ACHN (cell line): ENCODE results near the gene NLRP3.

ENCODE experiments used
- DNase-seq: peaks from one replicate; pipeline ENCODE4 v3.0.0-alpha.2; 2015
- in situ Hi-C: cut with HindIII; loops from 2 replicates; pipeline ENCODE4 v1.10.0; 2017; ENCODE audit warnings: low sequenced_read_pairs, low pct_ligation_motif_present, low pct_unique_long_range_greater_than_20kb

NLRP3 gene

GRCh38 chr1:247430434-247430833 lies 14.5 kb downstream of the NLRP3 start:
- in situ Hi-C loops = no loop called here
- no peak for DNase-seq

DNA sequence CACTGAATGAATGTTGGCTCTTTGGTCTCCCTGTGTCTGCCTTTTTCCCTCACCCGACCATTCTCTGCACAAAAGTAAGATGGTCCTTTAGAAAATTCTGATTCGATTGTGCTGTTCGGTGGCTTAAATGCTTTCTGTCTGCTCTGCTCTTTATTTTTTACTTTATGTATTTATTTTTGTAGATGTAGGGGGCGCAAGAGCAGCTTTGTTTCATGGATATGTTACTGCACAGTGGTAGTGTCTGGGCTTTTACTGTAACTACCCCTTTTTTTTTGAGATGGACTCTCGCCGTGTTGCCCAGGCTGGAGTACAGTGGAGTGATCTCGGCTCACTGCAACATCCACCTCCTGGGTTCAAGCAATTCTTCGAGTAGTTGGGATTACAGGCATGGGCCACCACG lies 15.7 kb downstream of the NLRP3 start:
- no peak for DNase-seq
- in situ Hi-C loops = no loop called here

GRCh38 chr1:247434005-247434404 lies 18.0 kb downstream of the NLRP3 start:
- no peak for DNase-seq
- in situ Hi-C loops = no loop called here

DNA sequence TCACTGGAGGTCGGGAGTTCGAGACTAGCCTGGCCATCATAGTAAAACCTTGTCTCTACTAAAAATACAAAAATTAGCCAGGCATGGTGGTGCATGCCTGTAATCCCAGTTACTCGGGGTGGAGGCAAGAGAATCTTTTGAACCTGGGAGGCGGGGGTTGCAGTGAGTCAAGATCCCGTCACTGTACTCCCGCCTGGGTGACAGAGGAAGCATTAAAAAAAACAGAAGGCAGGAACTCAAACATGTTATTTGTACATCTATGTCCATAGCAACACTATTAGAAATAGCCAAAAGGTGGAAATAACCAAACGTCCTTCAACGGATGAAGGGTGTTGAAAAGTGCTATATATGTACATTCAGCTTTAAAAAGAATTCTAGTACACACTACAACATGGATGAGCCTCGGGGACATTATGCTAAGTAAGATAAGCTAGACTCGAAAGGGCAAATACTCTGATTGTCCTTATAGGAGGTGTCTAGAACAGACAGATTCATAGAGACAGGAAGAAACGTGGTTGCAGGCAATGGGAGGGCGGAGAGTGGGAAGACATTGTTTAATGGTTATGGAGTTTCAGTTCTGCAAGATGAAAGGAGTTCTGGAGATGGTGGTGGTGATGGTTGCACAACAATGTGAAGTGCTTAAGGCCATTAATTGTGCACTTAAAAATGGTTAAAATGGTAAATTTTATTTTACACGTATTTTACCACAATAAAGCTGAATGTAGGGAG lies 19.2 kb downstream of the NLRP3 start:
- in situ Hi-C loops = no loop called here

DNA sequence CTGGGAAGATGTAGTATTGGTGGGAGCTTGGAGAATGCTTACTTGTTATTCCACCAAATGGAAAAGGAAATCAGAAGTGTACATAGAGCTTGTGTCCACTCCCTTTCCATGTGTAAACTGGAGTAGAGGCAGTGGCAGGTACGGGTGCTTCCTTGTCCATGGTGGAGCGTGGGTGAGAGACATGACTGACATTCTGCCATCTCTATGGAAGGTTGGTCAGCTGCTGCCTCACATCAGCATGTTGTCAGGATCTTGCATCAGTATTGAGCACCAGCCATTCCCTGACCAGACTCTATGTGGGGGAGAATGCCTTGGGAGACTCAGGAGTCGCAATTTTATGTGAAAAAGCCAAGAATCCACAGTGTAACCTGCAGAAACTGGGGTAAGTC lies 19.8 kb downstream of the NLRP3 start:
- in situ Hi-C loops = no loop called here
- DNase-seq = no peak

More for the DNA sequence above, 19.2 kb downstream of the NLRP3 start:
- no peak for DNase-seq

- DNase-seq = no peak
- in situ Hi-C loops = no loop called here
Measured at GRCh38 chr1:247437551-247438505, 21.9 kb downstream of the NLRP3 start.

DNA sequence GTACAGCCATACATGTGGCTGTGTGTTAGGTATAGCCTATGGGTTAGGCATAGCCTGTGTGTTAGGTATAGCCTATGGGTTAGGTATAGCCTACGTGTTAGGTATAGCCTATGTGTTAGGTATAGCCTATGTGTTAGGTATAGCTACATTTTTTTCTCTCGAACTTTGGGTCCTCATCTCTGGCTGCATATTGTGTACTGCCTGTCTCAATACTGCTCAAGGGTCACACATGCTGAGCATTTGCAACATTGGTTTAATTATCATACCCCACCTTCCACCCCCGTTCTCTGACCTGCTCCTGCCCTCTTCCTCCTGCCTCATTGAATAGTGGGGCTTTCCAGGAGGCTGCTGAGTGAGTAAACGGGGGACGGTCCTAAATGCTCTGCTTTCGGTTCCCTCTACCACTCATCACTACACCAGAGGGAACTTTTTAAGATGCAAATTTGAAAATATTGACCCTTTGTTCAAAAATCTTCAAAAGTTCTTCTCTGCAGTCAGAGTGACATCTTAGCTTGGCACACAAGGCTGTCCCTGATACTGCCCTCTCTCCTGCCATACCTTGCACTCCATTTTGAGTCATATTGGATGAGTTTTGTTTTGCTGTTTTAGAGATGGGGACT lies 24.1 kb downstream of the NLRP3 start:
- no peak for DNase-seq
- in situ Hi-C loops = no loop called here

GRCh38 chr1:247441606-247442005 lies 25.6 kb downstream of the NLRP3 start:
- no peak for DNase-seq
- in situ Hi-C loops = no loop called here

- no peak for DNase-seq
- in situ Hi-C loops = no loop called here
Measured at GRCh38 chr1:247442164-247442563, 26.2 kb downstream of the NLRP3 start.

- in situ Hi-C loops = no loop called here
Measured at GRCh38 chr1:247443641-247444040, 27.7 kb downstream of the NLRP3 start.

GRCh38 chr1:247444571-247444970 lies 28.6 kb downstream of the NLRP3 start:
- in situ Hi-C loops = no loop called here
- DNase-seq = no peak

More at GRCh38 chr1:247443641-247444040, 27.7 kb downstream of the NLRP3 start:
- DNase-seq = no peak

DNA sequence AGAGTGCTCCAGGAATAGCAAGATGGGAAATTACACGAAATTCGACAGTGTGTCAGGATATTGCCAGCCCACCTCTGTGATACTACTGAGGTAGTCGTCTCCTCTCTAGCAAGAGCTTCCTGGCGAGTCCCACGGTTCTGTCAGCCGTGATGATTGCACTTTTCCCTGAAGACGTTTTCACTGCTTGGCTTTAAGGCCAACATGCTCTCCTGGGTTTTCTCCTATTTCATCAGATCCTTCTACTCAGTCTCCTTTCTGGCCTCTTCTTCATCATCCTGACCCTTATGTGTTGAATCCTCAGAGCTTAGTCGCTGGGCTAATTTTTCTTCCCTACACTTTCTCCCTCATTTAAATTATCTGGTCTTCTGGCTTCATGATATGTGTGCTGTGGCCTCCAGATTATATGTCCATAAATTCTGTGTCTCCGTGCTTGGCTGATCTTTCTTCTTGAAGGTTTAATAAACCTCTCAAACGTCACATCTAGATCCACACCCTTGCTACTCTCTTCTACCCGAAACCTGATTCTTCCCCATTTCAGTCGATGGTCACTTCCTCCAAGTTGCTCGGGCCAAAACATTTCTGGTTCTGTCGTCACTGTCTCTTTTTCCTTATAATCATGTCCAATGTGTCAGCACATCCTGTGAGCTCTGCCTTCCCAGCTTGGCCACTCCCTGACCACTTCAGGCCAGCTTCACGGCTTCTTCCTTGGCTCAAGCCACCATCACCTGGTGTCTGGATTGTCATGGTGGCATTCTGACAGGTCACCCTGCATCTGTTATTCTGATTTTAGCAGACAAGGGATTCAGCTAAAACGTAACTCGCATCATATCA lies 29.8 kb downstream of the NLRP3 start:
- in situ Hi-C loops = no loop called here
- no peak for DNase-seq

DNA sequence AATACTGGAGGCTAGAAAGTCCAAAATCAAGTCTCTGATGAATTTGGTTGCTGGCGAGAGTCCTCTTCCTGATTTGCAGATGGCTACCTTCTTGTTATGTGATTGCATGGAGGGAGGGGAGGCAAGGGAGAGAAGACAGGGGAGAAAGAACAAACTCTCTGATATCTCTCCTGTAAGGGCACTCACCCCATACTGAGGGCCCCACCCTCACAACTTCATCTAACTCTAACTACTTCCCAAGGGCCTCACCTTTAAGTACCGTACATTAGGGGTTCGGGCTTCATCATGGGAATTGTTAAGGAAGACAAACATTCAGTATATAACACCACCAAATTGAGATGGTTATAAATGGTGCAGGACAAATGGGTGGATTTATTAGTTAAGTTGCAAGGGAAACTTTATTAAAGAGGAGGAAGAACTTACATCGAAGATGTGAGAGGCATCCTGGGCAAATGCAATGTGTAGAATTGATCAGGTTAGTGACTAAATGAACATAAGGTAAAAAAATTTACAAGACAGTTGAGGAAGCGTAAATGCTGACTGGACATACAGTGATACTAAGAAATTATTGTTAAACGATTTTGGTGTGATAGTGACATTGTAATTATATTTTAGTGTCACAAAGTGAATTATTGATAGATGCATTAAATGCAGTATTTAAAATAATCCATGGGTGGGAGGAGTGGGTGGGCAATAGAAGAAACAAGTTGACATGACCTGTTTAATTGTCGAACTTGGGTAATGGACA lies 31.4 kb downstream of the NLRP3 start:
- no peak for DNase-seq
- in situ Hi-C loops = no loop called here

GRCh38 chr1:247448107-247448791 lies 32.3 kb downstream of the NLRP3 start:
- in situ Hi-C loops = no loop called here
- DNase-seq = no peak

DNA sequence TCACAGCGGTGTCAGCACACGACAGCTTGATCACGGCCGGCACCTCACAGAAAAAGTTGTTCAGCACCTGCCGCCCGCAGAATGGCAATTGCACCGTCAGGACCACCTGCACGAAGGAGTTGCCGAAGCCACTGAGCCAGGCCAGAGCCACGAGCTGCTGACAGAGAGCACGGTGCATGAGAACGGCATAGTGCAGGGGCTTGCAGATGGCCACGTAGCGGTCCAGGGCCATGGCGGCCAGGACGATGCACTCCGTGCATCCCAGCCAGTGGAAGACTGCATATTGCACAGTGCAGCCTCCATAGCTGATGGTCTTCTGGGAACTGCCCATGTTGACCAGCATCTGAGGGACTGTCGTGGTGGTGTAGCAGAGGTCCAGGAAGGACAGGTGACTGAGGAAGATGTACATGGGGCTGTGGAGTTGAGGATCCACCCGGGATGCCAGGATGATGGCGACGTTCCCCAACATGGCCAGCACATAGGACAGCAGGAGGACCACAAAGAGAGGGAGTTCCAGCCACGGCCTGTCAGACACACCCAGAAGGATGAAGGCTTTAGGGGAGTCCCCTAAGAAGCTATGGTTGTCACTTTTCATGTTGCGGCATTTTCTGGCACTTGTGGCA lies 35.5 kb downstream of the NLRP3 start:
- in situ Hi-C loops = no loop called here
- no peak for DNase-seq

DNA sequence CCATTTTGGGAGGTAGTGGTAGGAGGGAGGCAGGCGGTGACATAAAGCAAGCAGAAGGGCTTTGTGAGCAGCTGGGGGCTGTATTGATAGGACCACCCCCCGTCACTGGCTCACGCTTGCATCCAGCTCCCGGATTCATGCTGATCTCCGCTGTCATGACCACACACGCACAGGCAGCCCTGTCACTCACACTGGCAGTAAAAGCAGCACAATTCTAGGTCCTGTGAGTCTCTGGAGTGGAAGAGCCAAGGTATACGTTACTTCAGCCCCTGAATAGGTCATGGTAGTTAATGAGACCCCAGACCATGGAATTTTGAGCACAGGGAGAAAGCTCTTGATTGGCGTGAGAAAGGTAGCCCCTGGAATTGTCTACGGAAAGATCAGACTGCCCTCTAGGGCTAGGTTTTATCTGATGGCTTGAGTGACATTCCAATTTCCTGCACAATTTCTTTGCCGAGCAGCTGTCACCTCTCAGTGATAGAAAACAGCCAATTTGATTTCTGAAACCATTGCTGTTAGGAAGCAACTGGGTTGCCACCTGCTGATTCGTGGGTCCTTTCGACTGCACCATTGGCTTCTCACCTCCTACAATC lies 36.6 kb downstream of the NLRP3 start:
- no peak for DNase-seq
- in situ Hi-C loops = no loop called here

DNA sequence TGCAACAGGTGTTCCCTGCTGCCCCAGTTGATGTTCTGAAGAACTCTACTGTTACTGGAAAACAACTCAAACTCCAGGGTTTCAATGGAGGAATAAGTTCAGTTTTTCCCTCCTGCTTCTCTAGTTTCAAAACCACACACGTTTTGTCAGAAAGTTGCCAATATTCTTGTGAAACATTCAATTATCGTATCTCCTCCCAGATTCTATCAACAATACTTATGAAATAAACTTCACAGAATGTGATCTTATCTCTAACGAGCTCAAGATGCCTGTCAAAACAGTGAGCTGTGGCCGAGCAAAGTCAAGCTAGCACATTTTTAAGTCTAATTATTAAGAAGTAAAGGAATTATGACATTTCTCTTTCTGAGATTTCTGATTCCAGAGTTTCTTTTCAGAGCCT lies 37.3 kb downstream of the NLRP3 start:
- in situ Hi-C loops = no loop called here
- DNase-seq = no peak
